Cardiac muscle cell (in vitro differentiated cells and primary cell): ENCODE data around the gene RNASE8. TPM values are rescaled to one million over a fixed set of nuclear protein-coding genes. Genes with fewer than 3 reads are reported as not detected.

Experiments used
- DNase-seq, 2 donors: peaks; one replicate each; pipeline versions ENCODE4 v3.0.0 to v3.0.0-alpha.2; 2010 to 2017; ENCODE audit warnings: low read depth in 1 of 2, low spot score in 1 of 2
- H3K27ac ChIP-seq: fragments of 200-600 bp; sonication (generic); 2 replicates; pipeline ENCODE4 v1.5.1; 2016
- H3K27me3 ChIP-seq: fragments of 200-600 bp; sonication (generic); 2 replicates; pipeline ENCODE4 v1.6.0; 2016; ENCODE audit warnings: control low read depth
- H3K36me3 ChIP-seq: fragments of 200-600 bp; sonication (generic); 2 replicates; pipeline ENCODE4 v1.5.1; 2016; ENCODE audit warnings: control low read depth
- H3K4me1 ChIP-seq: fragments of 200-600 bp; sonication (generic); 2 replicates; pipeline ENCODE4 v1.8.1; 2017; ENCODE audit warnings: low read depth, mild to moderate bottlenecking, mixed run types
- H3K4me3 ChIP-seq: fragments of 200-600 bp; sonication (generic); 2 replicates; pipeline ENCODE4 v1.5.1; 2016; ENCODE audit warnings: mild to moderate bottlenecking
- H3K9me3 ChIP-seq: fragments of 200-600 bp; sonication (generic); 2 replicates; pipeline ENCODE4 v1.5.1; 2017; ENCODE audit warnings: low read depth, mild to moderate bottlenecking, control low read depth
- polyA plus RNA-seq: library from polyadenylated mRNA; unstranded; fragments of >200 nt; fragmentation: Nextera tagmentation; extraction: Ambion mirVana; gene quantifications from 2 replicates; pipeline ENCODE4 v1.2.1, GENCODE V29; 2016
- total RNA-seq: library from RNA; depleted of rRNA; stranded (reverse); fragments of >200 nt; gene quantifications from 2 replicates; pipeline ENCODE4 v1.2.3, GENCODE V29; 2016
- TF ChIP-seq, protein P1 (sequence below): IDR thresholded peaks from 2 replicates; pipeline ENCODE4 v1.5.1; 2012; ENCODE audit warnings: low read depth, mild to moderate bottlenecking, low read length

Gene RNASE8
- total and polyA plus RNA-seq, 2 experiments from 2014 or later = not detected

DNA sequence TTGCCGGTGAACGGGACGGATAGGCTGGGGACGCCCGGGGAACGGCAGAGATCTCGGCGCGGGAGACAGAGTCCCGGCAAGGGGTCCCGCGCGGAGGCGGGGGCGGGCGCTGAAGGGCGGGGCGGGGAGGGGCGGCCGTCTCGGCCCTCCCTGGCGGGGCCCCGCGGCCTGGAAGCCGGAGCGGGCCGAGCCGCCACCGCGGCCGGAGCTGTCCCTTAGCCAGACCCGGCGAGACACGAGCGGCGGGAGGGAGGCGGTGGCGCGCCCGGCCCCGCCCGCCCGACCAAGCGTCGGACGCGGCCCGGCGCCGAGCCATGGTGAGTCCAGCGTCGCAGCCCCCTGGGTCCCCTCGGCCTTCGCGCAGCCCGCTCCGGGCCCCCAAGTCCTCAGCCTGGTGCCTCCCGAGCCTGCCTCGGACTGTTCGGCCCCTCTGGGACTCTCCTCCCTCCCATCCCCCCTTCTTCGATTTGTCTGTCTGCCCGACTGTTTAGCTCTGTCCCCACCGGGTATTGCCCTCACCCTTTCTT is 12.5 kb downstream of the RNASE8 start, which contains the start of gene ARHGEF40:
TSS of gene ARHGEF40 (plus strand) at position 222 of the 527 bp plus-strand sequence. CDS start at position 315, 93 bp downstream.
- no peaks in the 10 kb centered on the region for H3K36me3 ChIP-seq
- peak within 1 kb of the TSS; percentile 77 for H3K27ac ChIP-seq
- TF ChIP-seq, protein P1, sequence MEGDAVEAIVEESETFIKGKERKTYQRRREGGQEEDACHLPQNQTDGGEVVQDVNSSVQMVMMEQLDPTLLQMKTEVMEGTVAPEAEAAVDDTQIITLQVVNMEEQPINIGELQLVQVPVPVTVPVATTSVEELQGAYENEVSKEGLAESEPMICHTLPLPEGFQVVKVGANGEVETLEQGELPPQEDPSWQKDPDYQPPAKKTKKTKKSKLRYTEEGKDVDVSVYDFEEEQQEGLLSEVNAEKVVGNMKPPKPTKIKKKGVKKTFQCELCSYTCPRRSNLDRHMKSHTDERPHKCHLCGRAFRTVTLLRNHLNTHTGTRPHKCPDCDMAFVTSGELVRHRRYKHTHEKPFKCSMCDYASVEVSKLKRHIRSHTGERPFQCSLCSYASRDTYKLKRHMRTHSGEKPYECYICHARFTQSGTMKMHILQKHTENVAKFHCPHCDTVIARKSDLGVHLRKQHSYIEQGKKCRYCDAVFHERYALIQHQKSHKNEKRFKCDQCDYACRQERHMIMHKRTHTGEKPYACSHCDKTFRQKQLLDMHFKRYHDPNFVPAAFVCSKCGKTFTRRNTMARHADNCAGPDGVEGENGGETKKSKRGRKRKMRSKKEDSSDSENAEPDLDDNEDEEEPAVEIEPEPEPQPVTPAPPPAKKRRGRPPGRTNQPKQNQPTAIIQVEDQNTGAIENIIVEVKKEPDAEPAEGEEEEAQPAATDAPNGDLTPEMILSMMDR = no peak
- H3K4me3 ChIP-seq = peak within 1 kb of the TSS; percentile 85
- peaks cover 8% of the 10 kb centered on the region for H3K4me1 ChIP-seq
- DNase-seq = peak; percentile 66 to 88
- no peaks in the 10 kb centered on the region for H3K27me3 ChIP-seq
- H3K9me3 ChIP-seq = no peaks in the 10 kb centered on the region

DNA sequence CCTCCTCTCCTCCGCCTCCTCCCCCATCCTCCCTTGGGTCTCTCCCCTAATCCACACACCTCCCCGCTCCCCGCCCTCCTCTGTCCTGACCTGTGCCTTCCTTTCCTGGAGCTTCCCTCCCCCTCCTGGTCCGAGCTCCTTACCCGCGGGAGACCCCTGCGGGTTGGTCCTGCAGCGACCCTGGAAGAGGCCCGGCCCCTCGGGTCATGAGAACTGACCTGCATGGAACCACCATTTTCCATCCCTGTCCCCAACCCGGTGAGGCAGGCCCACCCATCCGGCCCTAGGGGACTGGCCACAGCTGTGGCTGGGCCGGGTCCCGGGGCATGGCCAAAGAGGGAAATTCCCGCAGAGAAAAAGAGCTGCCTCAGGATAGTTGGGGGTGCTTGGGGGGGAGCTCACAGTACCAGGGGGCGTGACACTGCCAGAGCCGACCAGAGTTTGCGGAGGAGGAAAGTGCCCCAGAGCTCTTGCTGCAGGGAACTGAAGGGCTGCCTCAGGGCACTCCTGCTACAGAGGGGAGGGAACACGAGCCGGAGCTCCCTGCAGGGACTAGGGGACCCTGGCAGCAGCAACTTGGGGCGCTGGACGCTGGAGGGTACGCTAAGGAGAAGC is 13.1 kb downstream of the RNASE8 start:
- H3K4me1 ChIP-seq = peaks cover 8% of the 10 kb centered on the region
- DNase-seq = peak; percentile 60 to 75
- H3K9me3 ChIP-seq = no peaks in the 10 kb centered on the region

DNA sequence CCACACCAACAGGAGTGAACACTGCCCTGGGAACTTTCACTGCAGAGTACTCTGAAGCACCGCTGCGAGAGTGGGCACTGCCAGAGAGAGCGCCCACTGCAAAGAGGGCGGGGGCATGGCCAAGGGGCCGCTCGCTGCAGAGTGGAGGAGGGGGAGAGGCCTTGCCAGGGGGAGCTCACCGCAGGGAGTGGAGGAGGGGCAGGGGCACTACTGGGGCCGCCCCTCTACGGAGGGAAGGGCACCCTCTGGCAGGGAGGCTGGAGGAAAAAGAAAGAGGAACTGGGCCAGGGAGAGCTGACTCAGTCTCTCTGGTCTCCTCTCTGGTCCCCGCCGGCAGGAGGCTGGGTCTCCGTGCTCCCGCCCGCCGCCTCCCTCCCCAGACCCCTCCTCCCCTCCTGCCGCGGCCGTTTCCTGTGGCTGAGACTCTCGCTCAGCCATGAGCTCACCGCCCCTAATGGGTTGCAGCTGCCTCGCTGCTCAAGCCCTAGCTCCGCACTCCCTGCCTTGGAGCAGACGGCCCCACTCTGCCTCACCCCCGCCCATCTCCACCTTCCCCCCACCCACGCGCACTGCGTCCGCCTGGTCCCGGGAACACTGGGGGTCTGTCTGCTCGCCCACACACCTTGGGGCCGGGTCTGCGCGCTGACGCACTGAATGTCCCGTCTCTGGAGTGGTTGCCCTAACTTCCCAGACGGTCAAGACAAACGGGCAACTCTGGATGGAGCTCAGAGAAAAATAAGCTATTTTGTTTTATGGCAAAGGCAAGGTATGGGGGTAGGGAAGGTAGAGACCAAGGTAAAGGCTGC is 13.8 kb downstream of the RNASE8 start:
- Histone ChIP-seq H3K9me3 (no peaks in the 10 kb centered on the region), H3K4me3 (peak overlapping the region; percentile 85), H3K4me1 (peaks cover 8% of the 10 kb centered on the region), H3K27ac (peak overlapping the region; percentile 77), H3K36me3 (peaks cover 10% of the 10 kb centered on the region), H3K27me3 (no peaks in the 10 kb centered on the region)
- DNase-seq = peak; percentile 84 to 94
- TF ChIP-seq, protein P1 = no peak

More for the DNA sequence above, 13.1 kb downstream of the RNASE8 start:
- peak overlapping the region; percentile 85 for H3K4me3 ChIP-seq
- H3K27me3 ChIP-seq = no peaks in the 10 kb centered on the region
- H3K27ac ChIP-seq = peak overlapping the region; percentile 77
- peaks cover 3% of the 10 kb centered on the region for H3K36me3 ChIP-seq
- TF ChIP-seq, protein P1 = no peak

DNA sequence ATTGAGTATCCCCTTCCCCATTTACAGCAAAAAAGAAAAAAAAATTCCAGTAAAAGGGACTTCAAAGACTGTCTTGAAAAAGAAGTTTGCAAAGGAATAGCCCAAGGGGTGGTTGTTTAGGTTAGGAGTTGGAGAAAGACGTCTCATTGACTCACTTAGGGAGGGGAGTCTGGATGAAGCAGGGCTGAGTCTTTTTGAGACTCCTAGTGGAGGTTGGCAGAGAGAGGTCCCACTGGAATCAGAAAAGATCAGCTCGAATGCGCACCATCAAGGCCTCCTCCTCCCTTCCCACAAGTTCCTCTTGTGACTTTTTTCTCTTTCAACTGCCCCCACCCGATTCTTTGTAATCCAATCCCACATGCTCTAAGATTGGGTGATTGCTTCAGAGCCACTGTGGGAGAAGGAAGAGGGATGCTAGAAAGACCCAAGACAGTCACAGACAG is 14.4 kb downstream of the RNASE8 start:
- Histone ChIP-seq H3K27me3 (no peaks in the 10 kb centered on the region), H3K4me1 (peaks cover 8% of the 10 kb centered on the region), H3K36me3 (peaks cover 14% of the 10 kb centered on the region), H3K4me3 (peak overlapping the region; percentile 85), H3K27ac (peak overlapping the region; percentile 77), H3K9me3 (no peaks in the 10 kb centered on the region)
- TF ChIP-seq, protein P1 = no peak
- peak in 1 of 2 donors; percentile 77 for DNase-seq

DNA sequence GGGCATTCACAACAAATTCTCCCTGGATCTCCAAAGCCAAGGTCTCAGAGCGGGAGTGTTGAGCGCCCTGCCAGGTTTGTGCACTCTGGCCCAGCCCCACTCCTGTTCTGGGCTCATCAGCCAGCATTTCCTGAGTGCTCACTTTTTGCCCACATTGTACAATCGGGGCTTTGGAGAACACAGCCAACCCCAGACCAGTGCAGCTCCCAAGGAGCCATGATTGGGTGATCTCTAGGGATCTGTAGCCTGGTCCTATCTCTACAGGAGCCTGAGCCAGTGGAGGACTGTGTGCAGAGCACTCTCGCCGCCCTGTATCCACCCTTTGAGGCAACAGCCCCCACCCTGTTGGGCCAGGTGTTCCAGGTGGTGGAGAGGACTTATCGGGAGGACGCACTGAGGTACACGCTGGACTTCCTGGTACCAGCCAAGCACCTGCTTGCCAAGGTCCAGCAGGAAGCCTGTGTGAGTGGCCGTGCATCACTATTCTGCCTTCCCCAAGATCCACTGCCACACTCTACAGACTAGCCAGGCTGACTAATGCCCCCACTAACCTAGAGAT is 15.2 kb downstream of the RNASE8 start:
- Histone ChIP-seq H3K27me3 (no peaks in the 10 kb centered on the region), H3K9me3 (no peaks in the 10 kb centered on the region), H3K4me1 (peaks cover 8% of the 10 kb centered on the region), H3K36me3 (peaks cover 18% of the 10 kb centered on the region), H3K27ac (no peak overlapping the region), H3K4me3 (no peak overlapping the region)
- TF ChIP-seq, protein P1 = no peak
- DNase-seq = no peak
